Stomach (tissue), 9 donors: ENCODE results near the gene NPFF. TPM values are rescaled to one million over a fixed set of nuclear protein-coding genes. Genes with fewer than 3 reads are reported as not detected.

Experiments
- DNase-seq, 2 donors: peaks; one replicate each; pipeline versions ENCODE4 v3.0.0 to v3.0.0-alpha.2; 2013 to 2019
- H3K27ac ChIP-seq, 5 donors: fragments of 200-600 bp in 4 of 5; sonication (generic) in 4 of 5; one replicate each; pipeline ENCODE4 v1.5.1; 2013 to 2019; ENCODE audit warnings: mild to moderate bottlenecking in 1 of 5, moderate library complexity in 1 of 5
- H3K27me3 ChIP-seq, 3 donors: fragments of 200-600 bp; sonication (generic); one replicate each; pipeline ENCODE4 v1.5.1; 2017 to 2019; ENCODE audit warnings: mixed run types in 1 of 3
- H3K36me3 ChIP-seq, 4 donors: fragments of 200-600 bp; sonication (generic); 1 replicate in 3 of 4; 2 replicates in 1 of 4; pipeline ENCODE4 v1.5.1; 2016 to 2019
- H3K4me1 ChIP-seq, 4 donors: fragments of 200-600 bp; sonication (generic); one replicate each; pipeline ENCODE4 v1.5.1; 2016 to 2019
- H3K4me3 ChIP-seq, 4 donors: fragments of 200-600 bp; sonication (generic) in 3 of 4; one replicate each; pipeline ENCODE4 v1.5.1; 2016 to 2019; ENCODE audit warnings: mild to moderate bottlenecking in 1 of 4
- H3K9me3 ChIP-seq, 4 donors: fragments of 200-600 bp; sonication (generic); one replicate each; pipeline ENCODE4 v1.5.1; 2016 to 2019
- CTCF ChIP-seq, 7 experiments: fragments of 450-650 bp in 4 of 7; fragments of 200-600 bp in 3 of 7; sonication (generic) in 3 of 7; IDR thresholded peaks; one replicate each; pipeline ENCODE4 v1.5.1; 2016 to 2019; ENCODE audit warnings: antibody characterized with exemption in 7 of 7, control low read depth in 2 of 7, mild to moderate bottlenecking in 1 of 7
- EP300 ChIP-seq: sonication (generic); formaldehyde crosslinking; IDR thresholded peaks from one replicate; pipeline ENCODE4 v1.6.1; 2017; ENCODE audit warnings: antibody characterized with exemption
- POLR2A ChIP-seq, 4 donors: fragments of 450-650 bp; IDR thresholded peaks; one replicate each; pipeline ENCODE4 v1.6.1; 2016; ENCODE audit warnings: antibody characterized with exemption in 4 of 4, control low read depth in 2 of 4, mild to moderate bottlenecking in 1 of 4, moderate library complexity in 1 of 4
- POLR2AphosphoS5 ChIP-seq, 3 donors: sonication (generic); formaldehyde crosslinking; IDR thresholded peaks; one replicate each; pipeline ENCODE4 v1.6.1; 2016; ENCODE audit warnings: antibody characterized with exemption in 3 of 3
- WGBS, 5 donors: extraction: QIAGEN DNeasy Blood & Tissue Kit in 3 of 5; methylation state at CpG; one replicate each; pipeline versions ENCODE4 v1.1.5 to v1.1.7; 2013 to 2018; 5-methylcytosine and 5-hydroxymethylcytosine counted together
- intact Hi-C: fragments of 100-400 bp; cut with DNase I; formaldehyde crosslinking; loops from one replicate; pipeline ENCODE4 v1.15.1; 2023; ENCODE audit warnings: low total_unique reads
- polyA plus RNA-seq, 3 donors: library from polyadenylated mRNA; stranded (reverse); fragments of 200-250 nt; gene quantifications; one replicate each; pipeline ENCODE4 v1.2.3, GENCODE V29; 2013
- total RNA-seq, 5 donors: library from RNA; depleted of rRNA; stranded (reverse); fragments of >200 nt; gene quantifications; one replicate each; pipeline versions ENCODE4 v1.1.0 to v1.2.3, GENCODE V29; 2014 to 2016
- donor health status: healthy with polysubstance abuse.
- donor health status: Bipolar disorder and iron deficiency.
- donor health status: healthy.

The NPFF gene
- total and polyA plus RNA-seq, 8 donors: not detected

DNA sequence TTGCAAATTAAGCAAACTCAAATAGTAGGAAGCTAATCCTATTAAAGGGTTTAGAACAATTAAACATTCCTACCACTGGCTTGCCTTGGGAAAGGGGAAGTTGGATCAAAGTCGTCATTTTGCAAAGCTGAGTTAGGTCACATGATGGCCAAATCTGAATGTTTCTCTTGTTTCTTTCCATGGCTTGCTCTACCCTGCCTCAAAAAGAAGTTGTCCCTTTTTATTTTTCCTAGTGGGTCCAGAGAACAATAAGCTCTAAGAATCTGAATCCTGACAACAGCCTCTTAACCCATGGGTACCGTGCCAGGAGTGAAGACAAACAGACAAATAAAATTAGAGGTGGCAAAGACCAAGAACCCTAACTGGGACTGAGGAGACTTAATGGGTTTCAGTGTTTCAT lies 26.2 kb upstream of the NPFF start:
- Histone ChIP-seq H3K4me1 (peaks cover 2 to 16% (median 8%) of the 10 kb centered on the region in 4 donors), H3K36me3 (peaks cover 75 to 99% (median 93%) of the 10 kb centered on the region in 4 donors), H3K4me3 (no peak overlapping the region), H3K9me3 (no peaks in the 10 kb centered on the region), H3K27me3 (no peaks in the 10 kb centered on the region), H3K27ac (no peak overlapping the region)
- no peak for DNase-seq
- WGBS, 5 donors: 45 to 90% (median 77%) methylated on average over 2 of the region's 2 CpGs
- intact Hi-C loops: no loop called here
- no peak for TF ChIP-seq CTCF (IDR thresholded peaks at IDR 0.05)
- TF ChIP-seq POLR2A (IDR thresholded peaks at IDR 0.05): no peak
- TF ChIP-seq EP300: no peak
- TF ChIP-seq POLR2AphosphoS5 (IDR thresholded peaks at IDR 0.05): no peak

DNA sequence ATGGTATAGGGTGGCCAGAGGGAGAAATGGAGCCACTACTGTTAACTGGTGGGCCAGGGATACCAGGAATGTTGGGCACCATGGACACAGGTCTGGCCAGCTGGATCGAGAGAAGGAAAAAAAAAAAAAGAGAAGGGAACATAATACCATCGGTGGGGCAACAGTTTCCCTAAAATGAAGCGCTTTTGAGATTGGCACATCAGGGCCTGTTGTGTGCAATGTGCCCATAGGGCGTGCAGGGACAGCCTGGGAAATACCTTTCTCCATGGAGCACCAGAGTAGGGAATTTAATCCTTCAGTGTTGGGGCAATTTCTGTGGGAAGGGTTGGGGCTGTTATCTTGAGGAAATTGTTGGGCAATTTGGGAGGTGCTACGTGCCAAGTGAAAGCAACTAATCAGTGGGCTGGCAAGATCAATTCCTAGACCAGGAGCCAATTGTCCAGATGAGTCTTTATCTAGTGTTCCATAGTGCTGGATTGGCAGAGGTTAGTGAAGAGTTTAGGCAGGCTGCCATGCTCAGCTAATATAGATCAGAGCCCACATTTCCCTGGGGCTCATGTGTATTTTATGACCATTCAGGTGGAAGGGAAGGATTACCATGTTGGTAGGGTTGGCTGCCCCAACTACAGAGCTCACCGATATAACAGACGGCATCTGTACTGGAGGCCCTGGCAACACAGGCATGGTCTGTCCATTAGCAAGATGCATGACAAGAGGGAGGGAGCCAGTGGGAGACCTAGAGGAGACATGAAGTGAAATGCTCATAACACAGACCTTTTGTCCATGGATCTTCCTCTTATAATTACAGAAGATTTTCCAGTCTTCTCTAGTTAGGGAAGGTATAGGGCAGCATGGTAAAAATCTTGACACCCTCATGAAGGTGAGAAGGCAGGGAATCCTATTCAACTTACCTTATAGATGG lies 25.5 kb upstream of the NPFF start:
- Histone ChIP-seq H3K9me3 (no peaks in the 10 kb centered on the region), H3K27ac (no peak overlapping the region), H3K27me3 (no peaks in the 10 kb centered on the region), H3K4me1 (peaks cover 0 to 9% (median 4%) of the 10 kb centered on the region in 4 donors), H3K4me3 (no peak overlapping the region), H3K36me3 (peaks cover 76 to 100% (median 100%) of the 10 kb centered on the region in 4 donors)
- 85 to 91% (median 89%) methylated on average over 7 of the region's 7 CpGs for WGBS, 5 donors
- no peak for DNase-seq
- TF ChIP-seq EP300 (no peak), POLR2A (IDR thresholded peaks at IDR 0.05) (no peak), CTCF (IDR thresholded peaks at IDR 0.05) (no peak), POLR2AphosphoS5 (IDR thresholded peaks at IDR 0.05) (no peak)
- intact Hi-C loops: no loop called here

DNA sequence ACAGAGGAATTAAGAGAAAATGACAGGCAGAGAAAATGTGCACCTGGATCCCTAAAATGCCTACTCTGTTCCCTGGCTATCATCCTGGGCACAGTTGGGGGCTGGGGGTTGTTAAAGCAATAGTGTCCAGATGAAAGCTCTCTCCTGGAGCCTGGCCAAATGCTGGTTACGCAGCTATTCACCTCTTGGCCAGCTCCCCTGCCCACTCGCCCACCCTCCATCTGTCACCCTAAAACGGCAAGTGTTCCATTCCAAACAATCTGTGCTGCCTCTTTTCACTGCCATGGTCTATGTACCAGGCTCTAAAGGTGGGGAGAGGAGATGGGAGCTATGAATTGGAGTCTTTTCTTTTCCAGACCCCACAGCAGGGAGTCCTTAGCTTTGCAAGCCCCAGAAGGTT lies 24.7 kb upstream of the NPFF start:
- no peaks in the 10 kb centered on the region for H3K27me3 ChIP-seq
- no peaks in the 10 kb centered on the region for H3K9me3 ChIP-seq
- peaks cover 76 to 100% (median 100%) of the 10 kb centered on the region in 4 donors for H3K36me3 ChIP-seq
- H3K4me1 ChIP-seq: peaks cover 0 to 1% (median 0%) of the 10 kb centered on the region in 4 donors
- TF ChIP-seq CTCF (IDR thresholded peaks at IDR 0.05): no peak
- TF ChIP-seq POLR2AphosphoS5 (IDR thresholded peaks at IDR 0.05): no peak
- no peak for TF ChIP-seq POLR2A (IDR thresholded peaks at IDR 0.05)
- TF ChIP-seq EP300: no peak
- no peak for DNase-seq
- no peak overlapping the region for H3K4me3 ChIP-seq
- no peak overlapping the region for H3K27ac ChIP-seq
- intact Hi-C loops: no loop called here
- WGBS, 5 donors: 58 to 77% (median 69%) methylated on average over 3 of the region's 3 CpGs

DNA sequence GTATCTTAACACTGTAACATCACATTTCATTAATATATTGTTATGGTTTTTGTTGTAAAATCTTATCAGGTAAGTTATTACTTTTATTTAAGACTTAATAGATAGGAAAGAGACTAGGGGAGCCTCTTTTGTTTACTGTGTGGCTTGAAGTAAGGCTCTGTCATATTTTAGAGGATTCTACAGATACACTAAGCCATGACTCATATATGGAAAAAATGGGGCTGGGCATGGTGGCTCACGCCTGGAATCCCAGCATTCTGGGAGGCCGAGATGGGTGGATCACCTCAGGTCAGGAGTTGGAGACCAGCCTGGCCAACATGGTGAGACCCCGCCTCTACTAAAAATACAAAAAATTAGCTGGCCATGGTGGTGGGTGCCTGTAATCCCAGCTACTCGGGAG lies 23.6 kb upstream of the NPFF start:
- Histone ChIP-seq H3K4me3 (no peak overlapping the region), H3K36me3 (peaks cover 69 to 100% (median 100%) of the 10 kb centered on the region in 4 donors), H3K4me1 (no peaks in the 10 kb centered on the region), H3K9me3 (no peaks in the 10 kb centered on the region), H3K27me3 (no peaks in the 10 kb centered on the region), H3K27ac (no peak overlapping the region)
- DNase-seq: no peak
- intact Hi-C loops: no loop called here
- 88 to 95% (median 93%) methylated on average over 4 of the region's 4 CpGs for WGBS, 5 donors
- TF ChIP-seq EP300 (no peak), POLR2AphosphoS5 (IDR thresholded peaks at IDR 0.05) (no peak), POLR2A (IDR thresholded peaks at IDR 0.05) (no peak), CTCF (IDR thresholded peaks at IDR 0.05) (no peak)
